SK-N-SH (cell line): ENCODE results near the gene DPH6. TPM values are rescaled to one million over a fixed set of nuclear protein-coding genes. Genes with fewer than 3 reads are reported as not detected.

ENCODE experiments used
- CTCF ChIA-PET: fragments of 300-600, 350-600 bp; formaldehyde crosslinking; extraction: SDS; loops from one replicate; lab custom pipeline; 2021; lab: Yijun Ruan, JAX
- POLR2A ChIA-PET: fragments of 350-600 bp; sonication (Branson Sonifier 250); formaldehyde crosslinking; extraction: SDS; loops from one replicate; lab custom pipeline; 2020; ENCODE audit warnings: antibody characterized with exemption, inconsistent platforms; lab: Yijun Ruan, JAX
- DNase-seq: peaks from one replicate; pipeline ENCODE4 v3.0.0; 2012
- H2AFZ ChIP-seq: fragments of 200-600 bp; sonication (generic); 2 replicates; pipeline ENCODE4 v1.8.1; 2016; ENCODE audit warnings: antibody characterized with exemption, mild to moderate bottlenecking, low read depth
- H3F3A ChIP-seq: fragments of 200-600 bp; sonication (generic); replicated peaks from 2 replicates; pipeline ENCODE3; 2016; ENCODE audit warnings: antibody characterized with exemption, mild to moderate bottlenecking; ENCODE audit not compliant: insufficient read depth
- H3K27ac ChIP-seq, 2 experiments: fragments of 200-500 bp in 1 of 2; fragments of 200-600 bp in 1 of 2; sonication (Bioruptor generic) in 1 of 2; sonication (generic), shearing (Covaris generic) in 1 of 2; 2 replicates each; pipeline versions ENCODE4 v1.5.1 to v1.6.1; 2014 to 2016; ENCODE audit warnings: low read depth in 2 of 2, inconsistent platforms in 1 of 2, low read length in 1 of 2, mild to moderate bottlenecking in 1 of 2, mixed read lengths in 1 of 2
- H3K27me3 ChIP-seq: fragments of 200-600 bp; sonication (generic), shearing (Covaris generic); 2 replicates; pipeline ENCODE4 v1.6.1; 2016; ENCODE audit warnings: mixed run types; ENCODE audit not compliant: insufficient read depth
- H3K36me3 ChIP-seq, 2 experiments: fragments of 200-500 bp in 1 of 2; fragments of 200-600 bp in 1 of 2; sonication (Bioruptor generic) in 1 of 2; sonication (generic) in 1 of 2; replicated peaks in 1 of 2; 2 replicates each; pipeline versions ENCODE3 to v1.5.1; 2014 to 2016; ENCODE audit warnings: low read length in 1 of 2, mild to moderate bottlenecking in 1 of 2; ENCODE audit not compliant: insufficient read depth in 2 of 2, control insufficient read depth in 1 of 2
- H3K4me1 ChIP-seq, 2 experiments: fragments of 200-500 bp in 1 of 2; fragments of 200-600 bp in 1 of 2; sonication (Bioruptor generic) in 1 of 2; sonication (generic), shearing (Covaris generic) in 1 of 2; 2 replicates each; pipeline versions ENCODE4 v1.5.1 to v1.6.1; 2014 to 2016; ENCODE audit warnings: low read depth in 1 of 2, low read length in 1 of 2, mixed run types in 1 of 2; ENCODE audit not compliant: insufficient read depth in 2 of 2, control insufficient read depth in 1 of 2
- H3K4me2 ChIP-seq: fragments of 200-600 bp; sonication (generic), shearing (Covaris generic); 2 replicates; pipeline ENCODE4 v1.6.1; 2017; ENCODE audit warnings: mixed run types
- H3K4me3 ChIP-seq, 2 experiments: fragments of 200-500 bp in 1 of 2; fragments of 200-600 bp in 1 of 2; sonication (Bioruptor generic) in 1 of 2; sonication (generic), shearing (Covaris generic) in 1 of 2; 2 replicates each; pipeline versions ENCODE4 v1.5.1 to v1.8.1; 2014 to 2016; ENCODE audit warnings: low read depth in 2 of 2, inconsistent platforms in 1 of 2, low read length in 1 of 2, mild to moderate bottlenecking in 1 of 2, mixed read lengths in 1 of 2, moderate library complexity in 1 of 2
- H3K79me2 ChIP-seq: fragments of 200-600 bp; sonication (generic); 2 replicates; pipeline ENCODE4 v1.8.1; 2017; ENCODE audit warnings: mild to moderate bottlenecking; ENCODE audit not compliant: insufficient read depth
- H3K9ac ChIP-seq: fragments of 200-600 bp; sonication (generic); 2 replicates; pipeline ENCODE4 v1.6.1; 2017; ENCODE audit warnings: mixed run types
- H3K9me2 ChIP-seq: fragments of 200-600 bp; sonication (generic); 2 replicates; pipeline ENCODE4 v1.6.1; 2017; ENCODE audit warnings: mixed run types
- H3K9me3 ChIP-seq: fragments of 200-600 bp; sonication (generic); 2 replicates; pipeline ENCODE4 v1.6.1; 2017; ENCODE audit warnings: mixed run types, mild to moderate bottlenecking, moderate library complexity
- H4K20me1 ChIP-seq: fragments of 200-600 bp; sonication (generic); 2 replicates; pipeline ENCODE4 v1.6.1; 2017; ENCODE audit warnings: mild to moderate bottlenecking, mixed run types; ENCODE audit not compliant: insufficient read depth
- CHD2 ChIP-seq: fragments of 150-350 bp; IDR thresholded peaks from 2 replicates; pipeline ENCODE4 v1.6.1; 2018; ENCODE audit warnings: low read length; ENCODE audit not compliant: partially characterized antibody
- FOSL2 ChIP-seq: IDR thresholded peaks from 2 replicates; pipeline ENCODE4 v1.4.0; 2012; ENCODE audit warnings: low read depth, mild to moderate bottlenecking, moderate library complexity, borderline replicate concordance
- FOXJ3 ChIP-seq: sonication (generic); formaldehyde crosslinking; IDR thresholded peaks from 2 replicates; pipeline ENCODE4 v1.5.1; 2020; ENCODE audit warnings: mild to moderate bottlenecking, missing genetic modification reagents
- JUND ChIP-seq: IDR thresholded peaks from 2 replicates; pipeline ENCODE4 v1.4.0; 2012
- MEF2A ChIP-seq: IDR thresholded peaks from 2 replicates; pipeline ENCODE4 v1.4.0; 2012; ENCODE audit warnings: low read depth, borderline replicate concordance
- NFIC ChIP-seq: IDR thresholded peaks from 2 replicates; pipeline ENCODE4 v1.4.0; 2012; ENCODE audit warnings: borderline replicate concordance
- PBX3 ChIP-seq: IDR thresholded peaks from 2 replicates; pipeline ENCODE4; 2012
- RFX5 ChIP-seq: IDR thresholded peaks from 2 replicates; pipeline ENCODE4 v1.6.1; 2012; ENCODE audit warnings: mild to moderate bottlenecking, improper control_type of control experiment, low read length
- SMC3 ChIP-seq: IDR thresholded peaks from 2 replicates; pipeline ENCODE4 v1.6.1; 2012; ENCODE audit warnings: low read depth, low read length, improper control_type of control experiment
- TCF12 ChIP-seq: IDR thresholded peaks from 2 replicates; pipeline ENCODE4 v1.4.0; 2012
- USF1 ChIP-seq: IDR thresholded peaks from 2 replicates; pipeline ENCODE4 v1.4.0; 2012; ENCODE audit warnings: low read depth, borderline replicate concordance
- ZBTB33 ChIP-seq: IDR thresholded peaks from 2 replicates; pipeline ENCODE4 v1.4.0; 2012; ENCODE audit warnings: low read depth, borderline replicate concordance
- WGBS: methylation state at CpG from one replicate; pipeline ENCODE4 v1.1.6; 2017; ENCODE audit warnings: low lambda C conversion rate; 5-methylcytosine and 5-hydroxymethylcytosine counted together
- polyA plus RNA-seq, 3 experiments: library from polyadenylated mRNA; depleted of rRNA; stranded (reverse); fragments of >200 nt; gene quantifications; 2 replicates each; pipeline ENCODE4 v1.2.3, GENCODE V29; 2012
- TF ChIP-seq, protein P1 (sequence below): fragments of 150-350 bp; IDR thresholded peaks from 2 replicates; pipeline ENCODE4 v1.6.1; 2016; ENCODE audit warnings: mild to moderate bottlenecking, low read depth, low read length
- TF ChIP-seq, protein P2 (sequence below): fragments of 200-600 bp; sonication (generic); IDR thresholded peaks from 2 replicates; pipeline ENCODE4 v1.6.1; 2017; ENCODE audit warnings: antibody characterized with exemption, mild to moderate bottlenecking, moderate library complexity

Gene DPH6
- polyA plus RNA-seq, 1 of the 3 experiments (the other 2 are of a cell fraction): 15.7 TPM

GRCh38 chr15:35533130-35534110 is 12.5 kb downstream of the DPH6 start:
- 64% methylated on average over 2 of the region's 2 CpGs for WGBS
- TF ChIP-seq MEF2A (no peak), CHD2 (no peak), NFIC (no peak), ZBTB33 (no peak), JUND (peak; percentile 50), FOSL2 (peak; percentile 47; the same call in 1 of the 2 replicates), SMC3 (no peak), FOXJ3 (CRISPR knock-in tag) (no peak), USF1 (no peak), PBX3 (peak; percentile 77), TCF12 (peak; percentile 51), RFX5 (no peak)
- TF ChIP-seq, protein P1, sequence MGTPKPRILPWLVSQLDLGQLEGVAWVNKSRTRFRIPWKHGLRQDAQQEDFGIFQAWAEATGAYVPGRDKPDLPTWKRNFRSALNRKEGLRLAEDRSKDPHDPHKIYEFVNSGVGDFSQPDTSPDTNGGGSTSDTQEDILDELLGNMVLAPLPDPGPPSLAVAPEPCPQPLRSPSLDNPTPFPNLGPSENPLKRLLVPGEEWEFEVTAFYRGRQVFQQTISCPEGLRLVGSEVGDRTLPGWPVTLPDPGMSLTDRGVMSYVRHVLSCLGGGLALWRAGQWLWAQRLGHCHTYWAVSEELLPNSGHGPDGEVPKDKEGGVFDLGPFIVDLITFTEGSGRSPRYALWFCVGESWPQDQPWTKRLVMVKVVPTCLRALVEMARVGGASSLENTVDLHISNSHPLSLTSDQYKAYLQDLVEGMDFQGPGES: no peak
- TF ChIP-seq, protein P2, sequence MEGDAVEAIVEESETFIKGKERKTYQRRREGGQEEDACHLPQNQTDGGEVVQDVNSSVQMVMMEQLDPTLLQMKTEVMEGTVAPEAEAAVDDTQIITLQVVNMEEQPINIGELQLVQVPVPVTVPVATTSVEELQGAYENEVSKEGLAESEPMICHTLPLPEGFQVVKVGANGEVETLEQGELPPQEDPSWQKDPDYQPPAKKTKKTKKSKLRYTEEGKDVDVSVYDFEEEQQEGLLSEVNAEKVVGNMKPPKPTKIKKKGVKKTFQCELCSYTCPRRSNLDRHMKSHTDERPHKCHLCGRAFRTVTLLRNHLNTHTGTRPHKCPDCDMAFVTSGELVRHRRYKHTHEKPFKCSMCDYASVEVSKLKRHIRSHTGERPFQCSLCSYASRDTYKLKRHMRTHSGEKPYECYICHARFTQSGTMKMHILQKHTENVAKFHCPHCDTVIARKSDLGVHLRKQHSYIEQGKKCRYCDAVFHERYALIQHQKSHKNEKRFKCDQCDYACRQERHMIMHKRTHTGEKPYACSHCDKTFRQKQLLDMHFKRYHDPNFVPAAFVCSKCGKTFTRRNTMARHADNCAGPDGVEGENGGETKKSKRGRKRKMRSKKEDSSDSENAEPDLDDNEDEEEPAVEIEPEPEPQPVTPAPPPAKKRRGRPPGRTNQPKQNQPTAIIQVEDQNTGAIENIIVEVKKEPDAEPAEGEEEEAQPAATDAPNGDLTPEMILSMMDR: no peak
- H2AFZ ChIP-seq: no peak overlapping the region
- H3K4me2 ChIP-seq: no peak overlapping the region
- no peaks in the 10 kb centered on the region for H3K79me2 ChIP-seq
- no peak overlapping the region for H3K27ac ChIP-seq
- ChIA-PET CTCF (no interaction called here), POLR2A (no interaction called here)
- H3K9ac ChIP-seq: no peak overlapping the region
- H3F3A ChIP-seq: no peaks in the 10 kb centered on the region
- H3K9me3 ChIP-seq: no peaks in the 10 kb centered on the region
- no peaks in the 10 kb centered on the region for H3K27me3 ChIP-seq
- H3K4me3 ChIP-seq: no peak overlapping the region
- no peaks in the 10 kb centered on the region for H4K20me1 ChIP-seq
- H3K9me2 ChIP-seq: no peaks in the 10 kb centered on the region
- H3K36me3 ChIP-seq: peaks cover 16 to 26% of the 10 kb centered on the region in 2 experiments
- DNase-seq: no peak
- no peaks in the 10 kb centered on the region for H3K4me1 ChIP-seq
